ENCODE results near the gene IL18.
"Not testable (repeated sequence)": the region's sequence is repeated elsewhere in the genome, so short reads cannot be mapped to it uniquely, and the experiment has no call there.

The IL18 gene

DNA sequence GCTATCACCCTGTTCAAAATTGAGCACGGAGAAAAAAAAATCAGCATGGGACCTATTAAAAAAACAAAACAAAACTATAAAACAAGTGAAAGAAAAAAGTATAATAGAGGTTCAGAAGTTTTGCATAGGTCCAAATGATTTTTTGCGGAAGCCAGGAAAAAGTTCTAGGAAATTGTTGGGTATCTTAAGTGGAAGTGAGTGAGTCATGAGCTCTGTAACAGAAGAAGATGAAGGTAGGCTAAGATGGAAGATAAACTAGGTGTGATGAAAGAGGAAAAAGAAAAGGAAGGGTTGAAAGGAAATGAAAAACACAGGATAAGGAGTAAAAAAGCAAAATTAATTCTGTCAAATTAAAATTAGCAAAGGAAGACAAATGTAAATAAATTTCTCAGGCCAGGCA is 49.4 kb downstream of the IL18 start:
- DNase-seq: no peak

- DNase-seq: no peak
Observed at GRCh38 chr11:112113539-112114457, 50.1 kb downstream of the IL18 start.

DNA sequence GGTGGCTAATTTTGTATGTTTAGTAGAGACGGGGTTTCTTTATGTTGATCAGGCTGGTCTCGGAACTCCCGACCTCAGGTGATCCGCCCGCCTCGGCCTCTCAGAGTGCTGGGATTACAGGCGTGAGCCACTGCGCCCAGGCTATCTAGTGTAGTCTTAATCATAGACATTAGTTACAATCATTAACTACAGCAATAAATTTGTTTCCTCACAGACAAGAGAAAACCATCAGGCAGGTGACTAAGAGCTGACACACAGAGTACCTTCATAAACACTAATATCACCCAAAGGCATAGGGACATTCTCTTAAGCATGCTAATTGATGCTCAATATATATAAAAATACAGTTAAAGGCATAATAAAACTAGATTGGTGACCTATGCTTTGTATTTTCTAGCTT is 57.8 kb downstream of the IL18 start:
- no peak for DNase-seq

GRCh38 chr11:112103446-112103845 is 60.4 kb downstream of the IL18 start:
- no peak for DNase-seq

GRCh38 chr11:112100462-112100861 is 63.4 kb downstream of the IL18 start:
- DNase-seq: no peak

- no peak for DNase-seq
Observed at GRCh38 chr11:112097734-112098528, 66.0 kb downstream of the IL18 start.

DNA sequence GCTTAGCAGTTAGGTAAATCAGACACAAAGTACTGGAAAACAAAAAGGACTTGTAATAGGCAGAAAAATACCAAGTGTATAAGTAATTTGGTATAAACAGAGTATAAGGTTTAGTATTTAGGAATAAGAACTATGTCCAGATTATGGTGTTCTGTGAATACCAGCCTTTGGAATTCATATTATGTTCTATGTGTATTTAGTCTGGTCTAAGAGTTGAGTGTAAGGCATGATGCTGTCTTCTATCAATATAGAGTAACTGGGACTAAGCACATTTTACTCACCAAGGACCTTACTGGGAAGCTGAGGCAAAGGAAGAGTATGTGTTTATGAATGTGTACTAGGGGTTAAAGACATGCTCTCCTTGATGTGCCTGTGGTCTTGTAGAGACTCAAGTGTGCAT is 67.7 kb downstream of the IL18 start:
- no peak for DNase-seq

- not testable (repeated sequence) for DNase-seq
Observed at GRCh38 chr11:112095302-112095701, 68.6 kb downstream of the IL18 start.
